ENCODE data around the gene A2M.

A2M gene

DNA sequence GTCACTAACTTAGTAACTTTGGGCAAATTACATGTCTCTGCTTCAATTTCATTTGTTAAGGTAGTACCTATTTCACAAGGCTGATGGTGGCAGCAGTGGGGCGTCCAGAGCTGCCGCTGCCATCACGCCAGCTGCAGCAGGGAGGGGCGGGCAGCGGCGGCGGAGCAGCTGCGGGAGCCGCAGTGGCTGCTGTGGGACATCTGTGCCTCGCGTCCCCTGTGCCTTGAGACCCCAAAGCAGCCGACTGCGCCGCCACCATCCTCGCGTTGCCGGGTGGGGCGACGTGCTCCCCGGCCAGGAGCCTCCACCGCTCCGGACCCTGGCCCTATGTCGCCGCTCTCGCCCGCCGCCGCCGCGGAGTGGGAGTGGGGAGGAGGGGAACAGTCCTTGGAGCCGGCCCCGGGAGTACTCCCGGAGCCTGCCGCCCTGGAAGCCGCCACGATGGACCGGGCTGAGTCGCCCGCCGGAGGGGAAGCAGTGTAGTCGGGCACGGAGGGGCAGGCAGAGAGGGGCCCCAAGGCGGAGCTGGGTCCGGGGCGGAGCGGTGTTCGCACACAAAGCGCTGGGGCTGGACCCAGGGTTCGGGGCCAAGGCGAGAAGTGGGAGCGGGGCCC lies 51.4 kb downstream of the A2M start (continued):
- TF ChIP-seq ZNF561 (tag by site-specific recombination; IDR thresholded peaks at IDR 0.05; ENCODE audit: borderline replicate concordance) (peak; percentile 40; the same call in 1 of the 2 replicates), GLI4 (tag by site-specific recombination; IDR thresholded peaks at IDR 0.05) (0 out of 2 replicates have a peak, but pooled peaks have one; percentile 21), ZFHX2 (tag by site-specific recombination; conservative IDR thresholded peaks at IDR 0.05) (peak; percentile 26; the same call in 1 of the 2 replicates), ZNF473 (tag by site-specific recombination; IDR thresholded peaks at IDR 0.05) (no peak), ZNF555 (tag by site-specific recombination; conservative IDR thresholded peaks at IDR 0.05) (no peak), ZNF544 (tag by site-specific recombination; IDR thresholded peaks at IDR 0.05) (no peak), OSR2 (tag by site-specific recombination; IDR thresholded peaks at IDR 0.05) (no peak; the same call in 1 of the 2 replicates), GLIS2 (tag by site-specific recombination; IDR thresholded peaks at IDR 0.05) (0 out of 2 replicates have a peak, but pooled peaks have one; percentile 66), ZNF792 (tag by site-specific recombination; IDR thresholded peaks at IDR 0.05) (peak; percentile 70; the same call in 1 of the 2 replicates), ZNF521 (tag by site-specific recombination; IDR thresholded peaks at IDR 0.05) (no peak), SCRT1 (tag by site-specific recombination; IDR thresholded peaks at IDR 0.05; ENCODE audit: borderline replicate concordance) (no peak), ZNF600 (tag by site-specific recombination; IDR thresholded peaks at IDR 0.05) (peak; percentile 88), MZF1 (tag by site-specific recombination; IDR thresholded peaks at IDR 0.05; ENCODE audit: borderline replicate concordance) (no peak), ZNF2 (tag by site-specific recombination; IDR thresholded peaks at IDR 0.05) (peak; percentile 64; the same call in 1 of the 2 replicates), ZNF654 (tag by site-specific recombination; IDR thresholded peaks at IDR 0.05; ENCODE audit: low read depth) (peak; percentile 36), TRIM28 (IDR thresholded peaks at IDR 0.05; ENCODE audit: borderline replicate concordance, low read length) (no peak), ZNF394 (tag by site-specific recombination; IDR thresholded peaks at IDR 0.05; ENCODE audit: borderline replicate concordance) (peak; percentile 65; the same call in 1 of the 2 replicates), ZBTB8A (tag by site-specific recombination; IDR thresholded peaks at IDR 0.05) (peak; percentile 79), ZNF341 (tag by site-specific recombination; IDR thresholded peaks at IDR 0.05; ENCODE audit: low read depth) (peak; percentile 78), BCL11A (tag by site-specific recombination; IDR thresholded peaks at IDR 0.05; ENCODE audit: low read depth) (no peak), KLF8 (tag by site-specific recombination; IDR thresholded peaks at IDR 0.05) (peak; percentile 44; the same call in 1 of the 2 replicates), ZNF843 (tag by site-specific recombination; IDR thresholded peaks at IDR 0.05) (0 out of 2 replicates have a peak, but pooled peaks have one; percentile 15), SCRT2 (tag by site-specific recombination; IDR thresholded peaks at IDR 0.05) (no peak), YY1 (tag by site-specific recombination; IDR thresholded peaks at IDR 0.05) (peak; percentile 64; the same call in 1 of the 2 replicates)
- TF ChIP-seq, protein P1, sequence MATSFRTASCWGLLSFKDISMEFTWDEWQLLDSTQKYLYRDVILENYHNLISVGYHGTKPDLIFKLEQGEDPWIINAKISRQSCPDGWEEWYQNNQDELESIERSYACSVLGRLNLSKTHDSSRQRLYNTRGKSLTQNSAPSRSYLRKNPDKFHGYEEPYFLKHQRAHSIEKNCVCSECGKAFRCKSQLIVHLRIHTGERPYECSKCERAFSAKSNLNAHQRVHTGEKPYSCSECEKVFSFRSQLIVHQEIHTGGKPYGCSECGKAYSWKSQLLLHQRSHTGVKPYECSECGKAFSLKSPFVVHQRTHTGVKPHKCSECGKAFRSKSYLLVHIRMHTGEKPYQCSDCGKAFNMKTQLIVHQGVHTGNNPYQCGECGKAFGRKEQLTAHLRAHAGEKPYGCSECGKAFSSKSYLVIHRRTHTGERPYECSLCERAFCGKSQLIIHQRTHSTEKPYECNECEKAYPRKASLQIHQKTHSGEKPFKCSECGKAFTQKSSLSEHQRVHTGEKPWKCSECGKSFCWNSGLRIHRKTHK (tag by site-specific recombination; IDR thresholded peaks at IDR 0.05) = no peak
- TF ChIP-seq, protein P2, sequence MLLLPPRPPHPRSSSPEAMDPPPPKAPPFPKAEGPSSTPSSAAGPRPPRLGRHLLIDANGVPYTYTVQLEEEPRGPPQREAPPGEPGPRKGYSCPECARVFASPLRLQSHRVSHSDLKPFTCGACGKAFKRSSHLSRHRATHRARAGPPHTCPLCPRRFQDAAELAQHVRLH (tag by site-specific recombination; IDR thresholded peaks at IDR 0.05) = no peak
- TF ChIP-seq, protein P3, sequence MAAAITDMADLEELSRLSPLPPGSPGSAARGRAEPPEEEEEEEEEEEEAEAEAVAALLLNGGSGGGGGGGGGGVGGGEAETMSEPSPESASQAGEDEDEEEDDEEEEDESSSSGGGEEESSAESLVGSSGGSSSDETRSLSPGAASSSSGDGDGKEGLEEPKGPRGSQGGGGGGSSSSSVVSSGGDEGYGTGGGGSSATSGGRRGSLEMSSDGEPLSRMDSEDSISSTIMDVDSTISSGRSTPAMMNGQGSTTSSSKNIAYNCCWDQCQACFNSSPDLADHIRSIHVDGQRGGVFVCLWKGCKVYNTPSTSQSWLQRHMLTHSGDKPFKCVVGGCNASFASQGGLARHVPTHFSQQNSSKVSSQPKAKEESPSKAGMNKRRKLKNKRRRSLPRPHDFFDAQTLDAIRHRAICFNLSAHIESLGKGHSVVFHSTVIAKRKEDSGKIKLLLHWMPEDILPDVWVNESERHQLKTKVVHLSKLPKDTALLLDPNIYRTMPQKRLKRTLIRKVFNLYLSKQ (tag by site-specific recombination; IDR thresholded peaks at IDR 0.05; ENCODE audit: borderline replicate concordance) = no peak
- TF ChIP-seq, protein P4, sequence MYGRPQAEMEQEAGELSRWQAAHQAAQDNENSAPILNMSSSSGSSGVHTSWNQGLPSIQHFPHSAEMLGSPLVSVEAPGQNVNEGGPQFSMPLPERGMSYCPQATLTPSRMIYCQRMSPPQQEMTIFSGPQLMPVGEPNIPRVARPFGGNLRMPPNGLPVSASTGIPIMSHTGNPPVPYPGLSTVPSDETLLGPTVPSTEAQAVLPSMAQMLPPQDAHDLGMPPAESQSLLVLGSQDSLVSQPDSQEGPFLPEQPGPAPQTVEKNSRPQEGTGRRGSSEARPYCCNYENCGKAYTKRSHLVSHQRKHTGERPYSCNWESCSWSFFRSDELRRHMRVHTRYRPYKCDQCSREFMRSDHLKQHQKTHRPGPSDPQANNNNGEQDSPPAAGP (tag by site-specific recombination; IDR thresholded peaks at IDR 0.05) = no peak
- TF ChIP-seq, protein P5, sequence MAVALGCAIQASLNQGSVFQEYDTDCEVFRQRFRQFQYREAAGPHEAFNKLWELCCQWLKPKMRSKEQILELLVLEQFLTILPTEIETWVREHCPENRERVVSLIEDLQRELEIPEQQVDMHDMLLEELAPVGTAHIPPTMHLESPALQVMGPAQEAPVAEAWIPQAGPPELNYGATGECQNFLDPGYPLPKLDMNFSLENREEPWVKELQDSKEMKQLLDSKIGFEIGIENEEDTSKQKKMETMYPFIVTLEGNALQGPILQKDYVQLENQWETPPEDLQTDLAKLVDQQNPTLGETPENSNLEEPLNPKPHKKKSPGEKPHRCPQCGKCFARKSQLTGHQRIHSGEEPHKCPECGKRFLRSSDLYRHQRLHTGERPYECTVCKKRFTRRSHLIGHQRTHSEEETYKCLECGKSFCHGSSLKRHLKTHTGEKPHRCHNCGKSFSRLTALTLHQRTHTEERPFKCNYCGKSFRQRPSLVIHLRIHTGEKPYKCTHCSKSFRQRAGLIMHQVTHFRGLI (tag by site-specific recombination; IDR thresholded peaks at IDR 0.05) = no peak
- TF ChIP-seq, protein P6, sequence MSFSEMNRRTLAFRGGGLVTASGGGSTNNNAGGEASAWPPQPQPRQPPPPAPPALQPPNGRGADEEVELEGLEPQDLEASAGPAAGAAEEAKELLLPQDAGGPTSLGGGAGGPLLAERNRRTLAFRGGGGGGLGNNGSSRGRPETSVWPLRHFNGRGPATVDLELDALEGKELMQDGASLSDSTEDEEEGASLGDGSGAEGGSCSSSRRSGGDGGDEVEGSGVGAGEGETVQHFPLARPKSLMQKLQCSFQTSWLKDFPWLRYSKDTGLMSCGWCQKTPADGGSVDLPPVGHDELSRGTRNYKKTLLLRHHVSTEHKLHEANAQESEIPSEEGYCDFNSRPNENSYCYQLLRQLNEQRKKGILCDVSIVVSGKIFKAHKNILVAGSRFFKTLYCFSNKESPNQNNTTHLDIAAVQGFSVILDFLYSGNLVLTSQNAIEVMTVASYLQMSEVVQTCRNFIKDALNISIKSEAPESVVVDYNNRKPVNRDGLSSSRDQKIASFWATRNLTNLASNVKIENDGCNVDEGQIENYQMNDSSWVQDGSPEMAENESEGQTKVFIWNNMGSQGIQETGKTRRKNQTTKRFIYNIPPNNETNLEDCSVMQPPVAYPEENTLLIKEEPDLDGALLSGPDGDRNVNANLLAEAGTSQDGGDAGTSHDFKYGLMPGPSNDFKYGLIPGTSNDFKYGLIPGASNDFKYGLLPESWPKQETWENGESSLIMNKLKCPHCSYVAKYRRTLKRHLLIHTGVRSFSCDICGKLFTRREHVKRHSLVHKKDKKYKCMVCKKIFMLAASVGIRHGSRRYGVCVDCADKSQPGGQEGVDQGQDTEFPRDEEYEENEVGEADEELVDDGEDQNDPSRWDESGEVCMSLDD (tag by site-specific recombination; IDR thresholded peaks at IDR 0.05) = peak; percentile 48; the same call in 1 of the 2 replicates

All from HEK293 (cell line).